Urinary bladder (tissue), 4 donors: Measurements from ENCODE around the gene OR2T1. TPM values are rescaled to one million over a fixed set of nuclear protein-coding genes. Genes with fewer than 3 reads are reported as not detected.
"Not testable (repeated sequence)": the region's sequence is repeated elsewhere in the genome, so short reads cannot be mapped to it uniquely, and the experiment has no call there.

Experiments used
- DNase-seq: peaks from one replicate; pipeline ENCODE4 v3.0.0-alpha.2; 2015; ENCODE audit errors: extremely low spot score
- H3K27ac ChIP-seq: one replicate; pipeline ENCODE4 v1.5.1; 2013; ENCODE audit warnings: low read depth, mild to moderate bottlenecking, moderate library complexity
- H3K36me3 ChIP-seq: one replicate; pipeline ENCODE4 v1.6.1; 2013; ENCODE audit warnings: mild to moderate bottlenecking, moderate library complexity; ENCODE audit not compliant: insufficient read depth
- H3K4me1 ChIP-seq: one replicate; pipeline ENCODE4 v1.6.1; 2013; ENCODE audit warnings: mild to moderate bottlenecking, moderate library complexity; ENCODE audit not compliant: insufficient read depth
- H3K4me3 ChIP-seq: one replicate; pipeline ENCODE4 v1.5.1; 2013; ENCODE audit warnings: low read depth, low read length
- WGBS: extraction: QIAGEN DNeasy Blood & Tissue Kit; methylation state at CpG from one replicate; pipeline ENCODE4 v1.1.7; 2013; 5-methylcytosine and 5-hydroxymethylcytosine counted together
- polyA plus RNA-seq: library from polyadenylated mRNA; stranded (reverse); fragments of 200-250 nt; gene quantifications from one replicate; pipeline ENCODE4 v1.2.3, GENCODE V29; 2013
- total RNA-seq: library from RNA; depleted of rRNA; stranded (reverse); fragments of >200 nt; gene quantifications from one replicate; pipeline ENCODE4 v1.2.3, GENCODE V29; 2014
- donor health status: healthy with polysubstance abuse.
- donor health status: healthy.

Gene OR2T1
- total and polyA plus RNA-seq, 2 donors = not detected

GRCh38 chr1:248416226-248416625, 13.4 kb downstream of the OR2T1 start:
- no peak for DNase-seq
- WGBS = 50% methylated on average over 3 of the region's 3 CpGs
- no peaks in the 10 kb centered on the region for H3K36me3 ChIP-seq
- no peak overlapping the region for H3K27ac ChIP-seq
- no peaks in the 10 kb centered on the region for H3K4me1 ChIP-seq
- no peak overlapping the region for H3K4me3 ChIP-seq

GRCh38 chr1:248417854-248418253, 15.0 kb downstream of the OR2T1 start:
- H3K27ac ChIP-seq = no peak overlapping the region
- H3K36me3 ChIP-seq = no peaks in the 10 kb centered on the region
- no peak overlapping the region for H3K4me3 ChIP-seq
- WGBS = 76% methylated on average over 2 of the region's 2 CpGs
- no peaks in the 10 kb centered on the region for H3K4me1 ChIP-seq
- DNase-seq = no peak

- Histone ChIP-seq H3K36me3 (no peaks in the 10 kb centered on the region), H3K4me1 (no peaks in the 10 kb centered on the region), H3K4me3 (no peak overlapping the region), H3K27ac (no peak overlapping the region)
- 22% methylated on average over 1 of the region's 1 CpG for WGBS
- DNase-seq = no peak
Measured at GRCh38 chr1:248421384-248421783, 18.5 kb downstream of the OR2T1 start.

GRCh38 chr1:248427526-248428191, 24.8 kb downstream of the OR2T1 start:
- H3K36me3 ChIP-seq, H3K27ac ChIP-seq, H3K4me1 ChIP-seq, DNase-seq, H3K4me3 ChIP-seq: not testable (repeated sequence)
- WGBS = 39% methylated on average over 3 of the region's 3 CpGs

- not testable (repeated sequence) for H3K4me1 ChIP-seq, H3K36me3 ChIP-seq, H3K27ac ChIP-seq, H3K4me3 ChIP-seq, DNase-seq
- 83% methylated on average over 3 of the region's 3 CpGs for WGBS
Measured at GRCh38 chr1:248428192-248428533, 25.3 kb downstream of the OR2T1 start.

- not testable (repeated sequence) for H3K36me3 ChIP-seq, DNase-seq, H3K27ac ChIP-seq, H3K4me1 ChIP-seq, H3K4me3 ChIP-seq
- 63% methylated on average over 11 of the region's 11 CpGs for WGBS
Measured at GRCh38 chr1:248431683-248432082, 28.8 kb downstream of the OR2T1 start.

GRCh38 chr1:248432201-248432600, 29.4 kb downstream of the OR2T1 start:
- DNase-seq, H3K4me1 ChIP-seq, H3K4me3 ChIP-seq, H3K36me3 ChIP-seq, H3K27ac ChIP-seq: not testable (repeated sequence)
- 61% methylated on average over 4 of the region's 4 CpGs for WGBS

GRCh38 chr1:248433811-248434415, 31.1 kb downstream of the OR2T1 start:
- DNase-seq, H3K4me3 ChIP-seq, H3K4me1 ChIP-seq, H3K36me3 ChIP-seq, H3K27ac ChIP-seq: not testable (repeated sequence)
- WGBS = 95% methylated on average over 29 of the region's 38 CpGs

- not testable (repeated sequence) for H3K36me3 ChIP-seq, H3K4me1 ChIP-seq, DNase-seq, H3K4me3 ChIP-seq, H3K27ac ChIP-seq
- WGBS = 97% methylated on average over 4 of the region's 6 CpGs
Measured at GRCh38 chr1:248434913-248435312, 32.1 kb downstream of the OR2T1 start.

GRCh38 chr1:248436303-248436702, 33.5 kb downstream of the OR2T1 start:
- H3K27ac ChIP-seq, H3K4me1 ChIP-seq, H3K36me3 ChIP-seq, DNase-seq, H3K4me3 ChIP-seq: not testable (repeated sequence)
- WGBS = 83% methylated on average over 3 of the region's 3 CpGs

- H3K4me3 ChIP-seq, H3K4me1 ChIP-seq, DNase-seq, H3K36me3 ChIP-seq, H3K27ac ChIP-seq: not testable (repeated sequence)
- 49% methylated on average over 1 of the region's 1 CpG for WGBS
Measured at GRCh38 chr1:248438668-248439067, 35.8 kb downstream of the OR2T1 start.

GRCh38 chr1:248439283-248439682, 36.4 kb downstream of the OR2T1 start:
- H3K4me3 ChIP-seq, H3K36me3 ChIP-seq, H3K4me1 ChIP-seq, H3K27ac ChIP-seq, DNase-seq: not testable (repeated sequence)
- whole genome bisulfite sequencing = 62% methylated on average over 5 of the region's 5 CpGs

- WGBS = 74% methylated on average over 1 of the region's 2 CpGs
- not testable (repeated sequence) for H3K27ac ChIP-seq, H3K36me3 ChIP-seq, H3K4me3 ChIP-seq, DNase-seq, H3K4me1 ChIP-seq
Measured at GRCh38 chr1:248442500-248443277, 39.8 kb downstream of the OR2T1 start.

GRCh38 chr1:248444603-248445002, 41.8 kb downstream of the OR2T1 start:
- not testable (repeated sequence) for H3K4me1 ChIP-seq, H3K27ac ChIP-seq, DNase-seq, H3K36me3 ChIP-seq, H3K4me3 ChIP-seq
- 84% methylated on average over 4 of the region's 4 CpGs for WGBS
